HG03571 (cell line): ENCODE measurements around the gene SFTPD.
"Not testable (repeated sequence)": the region's sequence is repeated elsewhere in the genome, so short reads cannot be mapped to it uniquely, and the experiment has no call there.

Experiments
- ATAC-seq: cut with Tn5 transposase; IDR thresholded peaks from one replicate; pipeline ENCODE4 v1.9.1; 2021; ENCODE audit not compliant: unreplicated experiment

The SFTPD gene

GRCh38 chr10:79948976-79949722 is at the start of gene SFTPD:
TSS of gene SFTPD (minus strand) at chr10:79949105. CDS start at chr10:79946659, 2,446 bp downstream.
- ATAC-seq, result no peak

GRCh38 chr10:79995979-79996634 is 47.2 kb upstream of the SFTPD start:
- no peak for ATAC-seq

- no peak for ATAC-seq
These were observed 45.7 kb upstream of the SFTPD start for GRCh38 chr10:79994556-79994955.

- not testable (repeated sequence) for ATAC-seq
These were observed 39.3 kb upstream of the SFTPD start for GRCh38 chr10:79988199-79988598.

GRCh38 chr10:79986661-79987060 is 37.8 kb upstream of the SFTPD start:
- ATAC-seq, result not testable (repeated sequence)

GRCh38 chr10:79985481-79986072 is 36.7 kb upstream of the SFTPD start:
- ATAC-seq, result no peak

- no peak for ATAC-seq
These were observed 35.9 kb upstream of the SFTPD start for GRCh38 chr10:79984851-79985250.

- no peak for ATAC-seq
These were observed 34.5 kb upstream of the SFTPD start for GRCh38 chr10:79983286-79983909.

GRCh38 chr10:79982861-79983260 is 34.0 kb upstream of the SFTPD start:
- ATAC-seq, result no peak

GRCh38 chr10:79982362-79982800 is 33.5 kb upstream of the SFTPD start:
- no peak for ATAC-seq

- no peak for ATAC-seq
These were observed 32.8 kb upstream of the SFTPD start for GRCh38 chr10:79981450-79982361.

GRCh38 chr10:79980711-79981110 is 31.8 kb upstream of the SFTPD start:
- ATAC-seq, result no peak

- no peak for ATAC-seq
These were observed 31.2 kb upstream of the SFTPD start for GRCh38 chr10:79979976-79980687.

- ATAC-seq, result no peak
These were observed 30.5 kb upstream of the SFTPD start for GRCh38 chr10:79979310-79979975.

GRCh38 chr10:79976999-79977398 is 28.1 kb upstream of the SFTPD start:
- ATAC-seq, result no peak

GRCh38 chr10:79970062-79970461 is 21.2 kb upstream of the SFTPD start:
- ATAC-seq, result no peak

- no peak for ATAC-seq
These were observed 999 bp downstream of the SFTPD start for GRCh38 chr10:79947787-79948424.

- ATAC-seq, result no peak
These were observed 1.9 kb downstream of the SFTPD start for GRCh38 chr10:79947083-79947415.
